H1 (cell line): ENCODE measurements around the gene CORO7.

Experiments used
- CHD1 ChIP-seq: IDR thresholded peaks from 2 replicates; pipeline ENCODE4 v1.6.1; 2012; ENCODE audit warnings: low read depth, low read length, improper control_type of control experiment
- CTBP2 ChIP-seq: IDR thresholded peaks from 2 replicates; pipeline ENCODE4 v1.7.0; 2011; ENCODE audit warnings: borderline replicate concordance, mild to moderate bottlenecking, moderate library complexity, mixed read lengths, low read length; ENCODE audit not compliant: insufficient read depth, insufficient read length
- CTCF ChIP-seq, 3 experiments: IDR thresholded peaks; 1 replicate in 2 of 3; 2 replicates in 1 of 3; pipeline versions ENCODE4 v1.5.1 to v1.6.1; 2011; ENCODE audit warnings: low read length in 3 of 3, mild to moderate bottlenecking in 3 of 3, inconsistent platforms in 2 of 3, low read depth in 1 of 3, moderate library complexity in 1 of 3; ENCODE audit not compliant: insufficient read depth in 1 of 3; ENCODE audit errors: control extremely low read depth in 1 of 3
- MAFK ChIP-seq: IDR thresholded peaks from 2 replicates; pipeline ENCODE4 v1.6.1; 2012; ENCODE audit warnings: low read depth, mild to moderate bottlenecking, improper control_type of control experiment, low read length
- MAX ChIP-seq: IDR thresholded peaks from 2 replicates; pipeline ENCODE4 v1.6.1; 2012; ENCODE audit warnings: inconsistent platforms
- NRF1 ChIP-seq: IDR thresholded peaks from 2 replicates; pipeline ENCODE4 v1.6.1; 2011; ENCODE audit warnings: mild to moderate bottlenecking, low read depth, low read length, improper control_type of control experiment
- PHF8 ChIP-seq: fragments of 200-600 bp; sonication (generic); conservative IDR thresholded peaks from 2 replicates; pipeline ENCODE4 v1.7.1; 2012; ENCODE audit warnings: low read depth, mild to moderate bottlenecking, inconsistent platforms, low read length, moderate library complexity
- POLR2A ChIP-seq, 2 experiments: IDR thresholded peaks; 1 replicate in 1 of 2; 2 replicates in 1 of 2; pipeline ENCODE4 v1.6.1; 2011; ENCODE audit warnings: low read depth in 2 of 2, low read length in 2 of 2, mild to moderate bottlenecking in 2 of 2; ENCODE audit errors: control extremely low read depth in 1 of 2
- POLR2AphosphoS5 ChIP-seq: IDR thresholded peaks from 2 replicates; pipeline ENCODE4 v1.6.1; 2011; ENCODE audit warnings: low read depth, low read length
- RAD21 ChIP-seq, 2 experiments: IDR thresholded peaks in 1 of 2; conservative IDR thresholded peaks in 1 of 2; 2 replicates each; pipeline ENCODE4 v1.6.1; 2011; ENCODE audit warnings: low read depth in 2 of 2, low read length in 2 of 2, improper control_type of control experiment in 1 of 2, inconsistent platforms in 1 of 2, mild to moderate bottlenecking in 1 of 2, moderate library complexity in 1 of 2
- SIN3A ChIP-seq, 2 experiments: IDR thresholded peaks in 1 of 2; conservative IDR thresholded peaks in 1 of 2; 2 replicates each; pipeline ENCODE4 v1.6.1; 2011 to 2012; ENCODE audit warnings: low read length in 2 of 2, improper control_type of control experiment in 1 of 2, low read depth in 1 of 2, mild to moderate bottlenecking in 1 of 2
- SUZ12 ChIP-seq: fragments of 200-600 bp; sonication (generic); IDR thresholded peaks from 2 replicates; pipeline ENCODE4 v1.6.1; 2012; ENCODE audit warnings: mild to moderate bottlenecking, inconsistent platforms, low read length, moderate library complexity, mixed read lengths
- TAF1 ChIP-seq: IDR thresholded peaks from 2 replicates; pipeline ENCODE4 v1.6.1; 2011; ENCODE audit warnings: mild to moderate bottlenecking, low read depth, low read length

GRCh38 chr16:4388271-4389021 lies 27.9 kb downstream of the CORO7 start:
- TF ChIP-seq CTCF (IDR thresholded peaks at IDR 0.05; ENCODE audit: control extremely low read depth in 1 of 3, insufficient read depth in 1 of 3, low read depth in 1 of 3, low read length in 3 of 3) (no peak), RAD21 (IDR thresholded peaks at IDR 0.05 in 1 of 2, conservative IDR thresholded peaks at IDR 0.05 in 1 of 2; ENCODE audit: low read depth in 2 of 2, low read length in 2 of 2) (no peak), POLR2AphosphoS5 (no peak), MAX (no peak), POLR2A (IDR thresholded peaks at IDR 0.05; ENCODE audit: control extremely low read depth in 1 of 2, low read depth in 2 of 2, low read length in 2 of 2) (no peak), NRF1 (no peak), SUZ12 (no peak), SIN3A (conservative IDR thresholded peaks at IDR 0.05 in 1 of 2, IDR thresholded peaks at IDR 0.05 in 1 of 2; ENCODE audit: low read depth in 1 of 2, low read length in 2 of 2) (no peak), CHD1 (no peak), CTBP2 (no peak), PHF8 (no peak), MAFK (no peak), TAF1 (no peak)
